ENCODE data around the gene OTOP1. TPM values are rescaled to one million over a fixed set of nuclear protein-coding genes. Genes with fewer than 3 reads are reported as not detected.
"Not testable (repeated sequence)": the region's sequence is repeated elsewhere in the genome, so short reads cannot be mapped to it uniquely, and the experiment has no call there.

OTOP1 gene
- total RNA-seq, 1 experiment from 2014 or later = not detected

- in situ Hi-C loops (cut with HindIII; ENCODE audit: low pct_unique_long_range_greater_than_20kb, low sequenced_read_pairs) = no loop called here
- no peak for DNase-seq (ENCODE audit: low read depth)
These were observed 56.1 kb downstream of the OTOP1 start for GRCh38 chr4:4170596-4171150.

DNA sequence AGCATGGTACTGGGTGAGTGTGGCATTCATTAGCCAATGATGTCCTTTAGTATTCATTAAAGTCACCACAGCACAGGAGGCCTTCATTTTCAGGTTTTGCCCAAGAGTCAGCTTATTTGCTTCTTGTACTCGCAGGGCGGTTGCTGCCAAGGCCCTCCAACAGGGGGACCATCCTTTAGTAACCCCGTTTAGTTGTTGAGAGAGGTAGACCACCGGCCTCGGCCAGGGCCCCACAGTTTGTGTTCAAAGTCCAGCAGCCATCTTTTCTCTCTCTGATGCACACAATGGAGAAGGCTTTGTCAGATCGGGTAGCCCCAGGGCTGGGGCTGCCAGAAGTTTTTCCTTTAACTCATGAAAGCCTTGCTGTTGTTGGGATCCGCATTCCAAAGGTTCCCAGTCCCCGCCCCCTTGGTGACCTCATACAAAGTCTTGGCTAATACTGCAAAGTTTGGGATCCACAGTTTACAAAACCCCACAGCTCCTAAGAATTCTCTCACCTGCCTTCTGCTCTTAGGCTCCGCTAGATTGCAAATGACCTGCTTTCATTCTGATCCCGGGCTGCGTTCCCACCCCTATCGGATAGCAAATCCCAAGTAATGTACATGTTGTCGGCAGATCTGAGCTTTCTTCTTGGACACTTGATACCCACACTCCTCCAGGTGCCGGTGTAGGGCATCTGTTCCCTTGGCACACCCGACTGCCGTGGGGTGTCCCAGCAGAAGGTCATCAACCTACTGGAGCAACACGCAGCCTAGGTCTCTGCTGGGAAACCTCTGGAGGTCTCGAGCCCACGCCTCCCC lies 58.5 kb downstream of the OTOP1 start:
- DNase-seq (ENCODE audit: low read depth); in situ Hi-C loops (cut with HindIII; ENCODE audit: low pct_unique_long_range_greater_than_20kb, low sequenced_read_pairs): not testable (repeated sequence)

DNA sequence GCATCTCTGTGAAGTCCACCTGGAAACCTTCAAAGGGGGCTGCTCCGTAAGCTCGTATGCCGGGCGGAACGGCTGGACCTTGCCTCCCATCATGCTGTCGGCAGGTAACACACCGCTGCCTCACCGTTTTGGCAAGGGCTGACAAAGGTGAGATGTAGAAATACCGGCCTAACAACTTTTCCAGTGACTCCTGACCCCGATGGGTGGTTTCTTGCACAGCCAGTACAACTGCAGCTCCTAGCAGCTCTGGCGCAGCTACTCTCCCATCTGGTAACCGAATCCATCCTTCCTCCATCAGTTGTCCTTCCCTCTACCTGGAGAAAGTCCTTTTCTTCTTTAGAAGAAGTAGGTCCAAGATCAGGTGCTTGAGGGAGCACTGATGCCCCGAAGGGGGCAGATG lies 59.7 kb downstream of the OTOP1 start:
- in situ Hi-C loops (cut with HindIII; ENCODE audit: low pct_unique_long_range_greater_than_20kb, low sequenced_read_pairs); DNase-seq (ENCODE audit: low read depth): not testable (repeated sequence)

GRCh38 chr4:4165701-4166392 lies 60.9 kb downstream of the OTOP1 start:
- in situ Hi-C loops (cut with HindIII; ENCODE audit: low pct_unique_long_range_greater_than_20kb, low sequenced_read_pairs); DNase-seq (ENCODE audit: low read depth): not testable (repeated sequence)

DNA sequence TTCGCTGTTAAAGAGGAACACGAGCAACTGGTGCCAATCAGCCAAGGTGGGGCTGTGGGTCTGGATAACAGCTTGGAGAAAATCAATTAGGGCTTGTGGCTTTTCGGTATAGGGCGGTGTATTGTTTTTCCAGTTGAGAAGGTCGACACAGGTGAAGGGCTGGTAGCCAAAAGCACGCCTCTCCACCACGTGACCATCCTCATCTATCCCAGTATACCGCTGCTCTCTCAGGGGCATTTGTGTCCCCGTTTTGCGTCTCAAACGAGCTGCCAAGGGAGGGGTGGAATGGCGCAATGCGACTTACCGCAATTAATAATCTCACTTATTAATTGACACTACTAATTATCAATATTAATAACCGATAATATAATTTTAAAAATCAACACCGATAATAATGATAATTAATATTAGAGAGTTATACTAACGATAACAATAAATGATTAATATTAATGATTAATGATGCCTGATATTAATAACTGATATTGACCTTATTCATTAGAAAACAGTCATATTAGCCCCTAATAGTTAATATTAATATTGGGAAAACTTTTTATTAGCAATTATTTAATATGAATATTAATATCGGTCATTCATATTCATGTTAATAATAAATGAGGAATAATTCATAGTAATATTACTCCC lies 62.1 kb downstream of the OTOP1 start:
- in situ Hi-C loops (cut with HindIII; ENCODE audit: low pct_unique_long_range_greater_than_20kb, low sequenced_read_pairs); DNase-seq (ENCODE audit: low read depth): not testable (repeated sequence)

GRCh38 chr4:4162186-4162585 lies 64.5 kb downstream of the OTOP1 start:
- DNase-seq (ENCODE audit: low read depth); in situ Hi-C loops (cut with HindIII; ENCODE audit: low pct_unique_long_range_greater_than_20kb, low sequenced_read_pairs): not testable (repeated sequence)

- in situ Hi-C loops (cut with HindIII; ENCODE audit: low pct_unique_long_range_greater_than_20kb, low sequenced_read_pairs); DNase-seq (ENCODE audit: low read depth): not testable (repeated sequence)
These were observed 65.6 kb downstream of the OTOP1 start for GRCh38 chr4:4160956-4161665.

DNA sequence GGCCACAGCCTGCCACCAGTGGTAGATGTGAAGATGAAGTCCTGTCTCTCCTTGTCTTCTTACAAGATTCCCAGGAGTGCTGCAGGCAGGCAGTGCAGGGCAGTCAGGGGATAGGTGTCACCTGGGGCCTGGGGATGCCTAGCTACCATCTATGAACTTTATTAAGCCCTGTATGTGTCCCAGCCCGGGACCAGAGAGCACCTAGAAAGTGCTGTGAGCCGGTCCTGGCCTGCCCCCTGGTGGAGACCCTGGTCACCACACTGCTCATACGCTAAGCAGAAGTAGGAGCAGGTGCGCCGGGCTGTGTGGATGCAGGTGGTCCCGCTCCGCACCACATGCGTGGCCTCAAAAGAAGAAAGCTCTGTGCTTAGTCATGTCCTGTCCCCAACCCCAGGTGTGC lies 81.1 kb downstream of the OTOP1 start:
- in situ Hi-C loops (cut with HindIII; ENCODE audit: low pct_unique_long_range_greater_than_20kb, low sequenced_read_pairs) = not testable (repeated sequence)
- DNase-seq (ENCODE audit: low read depth) = peak; percentile 25

DNA sequence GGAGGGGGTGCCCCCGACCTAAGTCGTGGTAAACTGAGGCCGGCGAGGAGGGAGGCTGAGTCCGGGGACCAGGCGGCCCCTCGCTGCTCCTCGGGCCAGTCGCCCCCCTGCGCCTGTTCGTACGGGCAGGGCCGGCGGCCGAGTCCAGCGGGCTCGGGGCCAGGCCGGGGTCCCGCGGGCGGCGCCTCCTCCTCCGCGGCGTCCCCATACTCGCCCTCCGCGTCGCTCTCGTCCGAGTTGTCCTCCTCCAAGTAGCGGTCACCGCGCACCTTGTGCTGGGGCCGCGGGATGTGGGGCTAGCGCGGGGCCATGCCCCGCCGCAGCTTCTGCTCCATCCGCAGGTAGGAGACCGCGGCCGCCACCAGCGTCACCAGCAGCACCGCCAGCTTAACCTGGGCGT lies 83.4 kb downstream of the OTOP1 start:
- in situ Hi-C loops (cut with HindIII; ENCODE audit: low pct_unique_long_range_greater_than_20kb, low sequenced_read_pairs) = not testable (repeated sequence)

DNA sequence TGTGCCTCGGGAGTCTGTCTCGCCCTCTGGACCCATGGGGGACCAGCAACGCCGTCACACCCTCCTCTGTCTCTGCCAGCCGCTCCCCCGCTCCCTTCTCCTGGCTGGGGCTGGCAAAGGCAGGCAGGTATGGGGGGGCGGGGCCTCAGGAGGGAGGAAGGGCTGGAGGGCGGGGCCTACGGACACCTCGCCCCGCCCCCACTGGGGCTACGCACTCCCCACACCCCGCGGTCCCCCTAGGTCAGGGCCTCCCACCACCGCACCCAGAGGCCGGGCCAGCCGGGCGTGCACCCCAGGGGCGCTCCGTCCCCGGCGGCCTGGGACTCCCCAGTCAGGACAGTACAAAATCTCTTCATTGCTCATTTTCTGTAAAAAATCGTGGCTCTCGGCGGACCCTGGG lies 84.0 kb downstream of the OTOP1 start:
- DNase-seq (ENCODE audit: low read depth); in situ Hi-C loops (cut with HindIII; ENCODE audit: low pct_unique_long_range_greater_than_20kb, low sequenced_read_pairs): not testable (repeated sequence)

More for the DNA sequence above, 83.4 kb downstream of the OTOP1 start:
- DNase-seq (ENCODE audit: low read depth) = not testable (repeated sequence)

GRCh38 chr4:4141186-4141585 lies 85.5 kb downstream of the OTOP1 start:
- DNase-seq (ENCODE audit: low read depth); in situ Hi-C loops (cut with HindIII; ENCODE audit: low pct_unique_long_range_greater_than_20kb, low sequenced_read_pairs): not testable (repeated sequence)

Other genes starting within 250 kb of the OTOP1 start
- gene TMEM128, start 21.3 kb upstream of the OTOP1 start, total RNA-seq (2014; rRNA removed; shearing (Covaris generic); ENCODE audit: low replicate concordance) = 43.5 and 50.6 TPM in 2 replicates
- 30.7 and 58.5 TPM in 2 replicates for gene LYAR, start 63.2 kb upstream of the OTOP1 start, total RNA-seq (2014; rRNA removed; shearing (Covaris generic); ENCODE audit: low replicate concordance)
- gene ZBTB49, start 63.3 kb upstream of the OTOP1 start, total RNA-seq (2014; rRNA removed; shearing (Covaris generic); ENCODE audit: low replicate concordance) = 2.8 and 5.5 TPM in 2 replicates
- gene NSG1, start 160.2 kb upstream of the OTOP1 start, total RNA-seq (2014; rRNA removed; shearing (Covaris generic); ENCODE audit: low replicate concordance) = 3.0 and 3.8 TPM in 2 replicates